ENCODE measurements around the gene SPPL2C. TPM values are rescaled to one million over a fixed set of nuclear protein-coding genes. Genes with fewer than 3 reads are reported as not detected.

Gene SPPL2C
- polyA plus RNA-seq, 1 donor (not counting 4 experiments of a cell fraction or from before 2014, with no cell fraction given), result not detected

GRCh38 chr17:45839442-45839841, 5.2 kb upstream of the SPPL2C start:
- no peak overlapping the region for H3K27ac ChIP-seq (ENCODE audit: control insufficient read depth, insufficient read depth, low read length)
- H3K9me3 ChIP-seq (ENCODE audit: control insufficient read depth, low read depth, low read length), result no peaks in the 10 kb centered on the region
- H3K4me2 ChIP-seq (ENCODE audit: control insufficient read depth, extremely low read depth, insufficient read depth, low read depth, low read length), result no peak overlapping the region
- no peaks in the 10 kb centered on the region for H3K9me1 ChIP-seq (ENCODE audit: control insufficient read depth, extremely low read depth, insufficient read depth, low read length)
- H3K4me3 ChIP-seq (ENCODE audit: control insufficient read depth in 2 of 3, extremely low read depth in 1 of 3, insufficient read depth in 2 of 3, low read depth in 1 of 3, low read length in 3 of 3), result no peak overlapping the region
- TF ChIP-seq, protein P1, sequence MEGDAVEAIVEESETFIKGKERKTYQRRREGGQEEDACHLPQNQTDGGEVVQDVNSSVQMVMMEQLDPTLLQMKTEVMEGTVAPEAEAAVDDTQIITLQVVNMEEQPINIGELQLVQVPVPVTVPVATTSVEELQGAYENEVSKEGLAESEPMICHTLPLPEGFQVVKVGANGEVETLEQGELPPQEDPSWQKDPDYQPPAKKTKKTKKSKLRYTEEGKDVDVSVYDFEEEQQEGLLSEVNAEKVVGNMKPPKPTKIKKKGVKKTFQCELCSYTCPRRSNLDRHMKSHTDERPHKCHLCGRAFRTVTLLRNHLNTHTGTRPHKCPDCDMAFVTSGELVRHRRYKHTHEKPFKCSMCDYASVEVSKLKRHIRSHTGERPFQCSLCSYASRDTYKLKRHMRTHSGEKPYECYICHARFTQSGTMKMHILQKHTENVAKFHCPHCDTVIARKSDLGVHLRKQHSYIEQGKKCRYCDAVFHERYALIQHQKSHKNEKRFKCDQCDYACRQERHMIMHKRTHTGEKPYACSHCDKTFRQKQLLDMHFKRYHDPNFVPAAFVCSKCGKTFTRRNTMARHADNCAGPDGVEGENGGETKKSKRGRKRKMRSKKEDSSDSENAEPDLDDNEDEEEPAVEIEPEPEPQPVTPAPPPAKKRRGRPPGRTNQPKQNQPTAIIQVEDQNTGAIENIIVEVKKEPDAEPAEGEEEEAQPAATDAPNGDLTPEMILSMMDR (optimal IDR thresholded peaks at IDR 0.05 in 1 of 3, IDR thresholded peaks at IDR 0.05 in 1 of 3, conservative IDR thresholded peaks at IDR 0.05 in 1 of 3; ENCODE audit: extremely low read depth in 1 of 3, insufficient read depth in 2 of 3, low read length in 3 of 3), result no peak
- TF ChIP-seq EZH2 (IDR thresholded peaks at IDR 0.05; ENCODE audit: low read length), result no peak
- no peaks in the 10 kb centered on the region for H4K20me1 ChIP-seq (ENCODE audit: control insufficient read depth, extremely low read depth, insufficient read depth, low read length)
- H3K27me3 ChIP-seq (ENCODE audit: control insufficient read depth, extremely low read depth, insufficient read depth, low read length), result peaks cover 2% of the 10 kb centered on the region
- no peaks in the 10 kb centered on the region for H3K36me3 ChIP-seq (ENCODE audit: control insufficient read depth in 2 of 2, extremely low read depth in 1 of 2, insufficient read depth in 2 of 2, low read length in 2 of 2)
- no peaks in the 10 kb centered on the region for H3K79me2 ChIP-seq (ENCODE audit: control insufficient read depth, insufficient read depth, low read length)
- dilution Hi-C loops (cut with MboI; ENCODE audit: extremely low pct_ligation_motif_present, low sequenced_read_pairs), result no loop called here
- no peak overlapping the region for H3K9ac ChIP-seq (ENCODE audit: control insufficient read depth, extremely low read depth, insufficient read depth, low read length)
- DNase-seq (ENCODE audit: low read depth, low spot score) (no peak), FAIRE-seq (no peak)
- no peaks in the 10 kb centered on the region for H3K4me1 ChIP-seq (ENCODE audit: control insufficient read depth, extremely low read depth, insufficient read depth, low read length)
- no peak overlapping the region for H2AFZ ChIP-seq (ENCODE audit: control insufficient read depth, low read length)

DNA sequence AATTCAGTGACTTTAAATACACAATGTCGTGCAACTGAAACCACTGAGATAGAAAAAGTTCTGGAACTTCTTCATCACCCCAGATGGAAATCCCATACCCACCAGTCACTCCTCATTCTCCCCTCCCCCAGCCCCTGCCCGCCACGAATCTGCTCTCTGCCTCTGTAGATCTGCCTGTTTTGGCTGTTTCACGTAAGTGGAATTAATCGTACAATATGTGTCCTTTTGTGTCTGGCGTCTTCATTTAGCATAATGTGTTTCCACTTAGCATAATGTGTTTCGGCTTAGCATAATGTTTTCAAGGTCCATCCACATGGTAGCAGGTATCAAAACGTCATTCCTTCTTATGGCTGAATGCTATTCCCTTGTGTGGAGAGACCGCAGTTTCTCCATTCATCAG, 3.5 kb upstream of the SPPL2C start:
- no peaks in the 10 kb centered on the region for H3K4me1 ChIP-seq (ENCODE audit: control insufficient read depth, extremely low read depth, insufficient read depth, low read length)
- no peak overlapping the region for H3K4me2 ChIP-seq (ENCODE audit: control insufficient read depth, extremely low read depth, insufficient read depth, low read depth, low read length)
- no peaks in the 10 kb centered on the region for H3K36me3 ChIP-seq (ENCODE audit: control insufficient read depth in 2 of 2, extremely low read depth in 1 of 2, insufficient read depth in 2 of 2, low read length in 2 of 2)
- dilution Hi-C loops (cut with MboI; ENCODE audit: extremely low pct_ligation_motif_present, low sequenced_read_pairs), result no loop called here
- DNase-seq (ENCODE audit: low read depth, low spot score) (no peak), FAIRE-seq (no peak)
- no peak overlapping the region for H2AFZ ChIP-seq (ENCODE audit: control insufficient read depth, low read length)
- TF ChIP-seq EZH2 (IDR thresholded peaks at IDR 0.05; ENCODE audit: low read length), result no peak
- TF ChIP-seq, protein P1 (optimal IDR thresholded peaks at IDR 0.05 in 1 of 3, IDR thresholded peaks at IDR 0.05 in 1 of 3, conservative IDR thresholded peaks at IDR 0.05 in 1 of 3; ENCODE audit: extremely low read depth in 1 of 3, insufficient read depth in 2 of 3, low read length in 3 of 3), result no peak
- no peak overlapping the region for H3K27ac ChIP-seq (ENCODE audit: control insufficient read depth, insufficient read depth, low read length)
- peaks cover 2% of the 10 kb centered on the region for H3K27me3 ChIP-seq (ENCODE audit: control insufficient read depth, extremely low read depth, insufficient read depth, low read length)
- no peak overlapping the region for H3K4me3 ChIP-seq (ENCODE audit: control insufficient read depth in 2 of 3, extremely low read depth in 1 of 3, insufficient read depth in 2 of 3, low read depth in 1 of 3, low read length in 3 of 3)
- H3K9me3 ChIP-seq (ENCODE audit: control insufficient read depth, low read depth, low read length), result no peaks in the 10 kb centered on the region
- no peaks in the 10 kb centered on the region for H3K79me2 ChIP-seq (ENCODE audit: control insufficient read depth, insufficient read depth, low read length)
- H3K9me1 ChIP-seq (ENCODE audit: control insufficient read depth, extremely low read depth, insufficient read depth, low read length), result no peaks in the 10 kb centered on the region
- no peak overlapping the region for H3K9ac ChIP-seq (ENCODE audit: control insufficient read depth, extremely low read depth, insufficient read depth, low read length)
- no peaks in the 10 kb centered on the region for H4K20me1 ChIP-seq (ENCODE audit: control insufficient read depth, extremely low read depth, insufficient read depth, low read length)
